Upper lobe of left lung (tissue), 4 donors: ENCODE results near the gene ZBTB8A.

ENCODE experiments used
- CTCF ChIP-seq, 6 experiments: fragments of 450-650 bp in 4 of 6; fragments of 200-600 bp in 2 of 6; sonication (generic) in 2 of 6; IDR thresholded peaks; one replicate each; pipeline ENCODE4 v1.5.1; 2016 to 2019; ENCODE audit warnings: antibody characterized with exemption in 6 of 6
- POLR2A ChIP-seq, 4 donors: fragments of 450-650 bp; IDR thresholded peaks; one replicate each; pipeline ENCODE4 v1.5.1; 2016 to 2017; ENCODE audit warnings: antibody characterized with exemption in 4 of 4, mild to moderate bottlenecking in 2 of 4
- POLR2AphosphoS5 ChIP-seq, 2 donors: sonication (generic); formaldehyde crosslinking; IDR thresholded peaks; one replicate each; pipeline ENCODE4 v1.5.1; 2017; ENCODE audit warnings: antibody characterized with exemption in 2 of 2

- no peak for TF ChIP-seq POLR2A (IDR thresholded peaks at IDR 0.05)
- no peak for TF ChIP-seq CTCF (IDR thresholded peaks at IDR 0.05)
- TF ChIP-seq POLR2AphosphoS5 (IDR thresholded peaks at IDR 0.05) = no peak
Measured at GRCh38 chr1:32613472-32613871, 74.2 kb downstream of the ZBTB8A start.
